KMS-11 (cell line): ENCODE results near the gene TAS2R1.

ENCODE experiments used
- H2AFZ ChIP-seq: fragments of 200-600 bp; sonication (generic); 2 replicates; pipeline ENCODE4 v1.6.1; 2016; ENCODE audit warnings: antibody characterized with exemption, mixed run types, low read depth
- H3K27ac ChIP-seq: fragments of 200-600 bp; sonication (generic); 2 replicates; pipeline ENCODE4 v1.6.1; 2016; ENCODE audit warnings: mild to moderate bottlenecking, mixed run types
- H3K27me3 ChIP-seq: fragments of 200-600 bp; sonication (generic); 2 replicates; pipeline ENCODE4 v1.6.1; 2017; ENCODE audit warnings: mild to moderate bottlenecking, low read depth, mixed run types, moderate library complexity; ENCODE audit not compliant: insufficient read depth
- H3K36me3 ChIP-seq: fragments of 200-600 bp; sonication (generic); 2 replicates; pipeline ENCODE4 v1.6.1; 2017; ENCODE audit warnings: mild to moderate bottlenecking, mixed run types; ENCODE audit not compliant: insufficient read depth
- H3K4me1 ChIP-seq: fragments of 200-600 bp; sonication (generic); 2 replicates; pipeline ENCODE4 v1.6.1; 2016; ENCODE audit warnings: mild to moderate bottlenecking, low read depth, mixed run types; ENCODE audit not compliant: poor library complexity, severe bottlenecking
- H3K4me2 ChIP-seq: fragments of 200-600 bp; sonication (generic); 2 replicates; pipeline ENCODE4 v1.7.0; 2016; ENCODE audit warnings: mild to moderate bottlenecking, mixed run types
- H3K4me3 ChIP-seq: fragments of 200-600 bp; sonication (generic); IDR thresholded peaks from 2 replicates; pipeline ENCODE4 v1.6.1; 2017; ENCODE audit warnings: low read depth, low read length, mixed read lengths; ENCODE audit not compliant: insufficient read depth
- H3K79me2 ChIP-seq: fragments of 200-600 bp; sonication (generic); 2 replicates; pipeline ENCODE4 v1.6.1; 2016; ENCODE audit warnings: low read depth, mixed run types; ENCODE audit not compliant: insufficient read depth
- H3K9ac ChIP-seq: fragments of 200-600 bp; sonication (generic); 2 replicates; pipeline ENCODE4 v1.6.1; 2016; ENCODE audit warnings: mild to moderate bottlenecking, mixed run types
- H4K20me1 ChIP-seq: fragments of 200-600 bp; sonication (generic); 2 replicates; pipeline ENCODE4 v1.6.1; 2016; ENCODE audit warnings: mild to moderate bottlenecking, mixed run types; ENCODE audit not compliant: insufficient read depth
- TF ChIP-seq, protein P1 (sequence below): fragments of 200-600 bp; sonication (generic); conservative IDR thresholded peaks from 2 replicates; pipeline ENCODE4 v1.6.1; 2017; ENCODE audit warnings: low read depth, mild to moderate bottlenecking, antibody characterized with exemption, low read length, moderate library complexity, mixed read lengths

Gene TAS2R1

GRCh38 chr5:9654886-9655285 lies 24.7 kb upstream of the TAS2R1 start:
- Histone ChIP-seq H3K27ac (no peak overlapping the region), H3K79me2 (no peaks in the 10 kb centered on the region), H4K20me1 (no peaks in the 10 kb centered on the region), H3K36me3 (no peaks in the 10 kb centered on the region), H3K4me3 (no peak overlapping the region), H3K27me3 (no peaks in the 10 kb centered on the region), H2AFZ (no peak overlapping the region), H3K9ac (no peak overlapping the region), H3K4me1 (no peaks in the 10 kb centered on the region), H3K4me2 (no peak overlapping the region)
- TF ChIP-seq, protein P1, sequence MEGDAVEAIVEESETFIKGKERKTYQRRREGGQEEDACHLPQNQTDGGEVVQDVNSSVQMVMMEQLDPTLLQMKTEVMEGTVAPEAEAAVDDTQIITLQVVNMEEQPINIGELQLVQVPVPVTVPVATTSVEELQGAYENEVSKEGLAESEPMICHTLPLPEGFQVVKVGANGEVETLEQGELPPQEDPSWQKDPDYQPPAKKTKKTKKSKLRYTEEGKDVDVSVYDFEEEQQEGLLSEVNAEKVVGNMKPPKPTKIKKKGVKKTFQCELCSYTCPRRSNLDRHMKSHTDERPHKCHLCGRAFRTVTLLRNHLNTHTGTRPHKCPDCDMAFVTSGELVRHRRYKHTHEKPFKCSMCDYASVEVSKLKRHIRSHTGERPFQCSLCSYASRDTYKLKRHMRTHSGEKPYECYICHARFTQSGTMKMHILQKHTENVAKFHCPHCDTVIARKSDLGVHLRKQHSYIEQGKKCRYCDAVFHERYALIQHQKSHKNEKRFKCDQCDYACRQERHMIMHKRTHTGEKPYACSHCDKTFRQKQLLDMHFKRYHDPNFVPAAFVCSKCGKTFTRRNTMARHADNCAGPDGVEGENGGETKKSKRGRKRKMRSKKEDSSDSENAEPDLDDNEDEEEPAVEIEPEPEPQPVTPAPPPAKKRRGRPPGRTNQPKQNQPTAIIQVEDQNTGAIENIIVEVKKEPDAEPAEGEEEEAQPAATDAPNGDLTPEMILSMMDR: no peak

DNA sequence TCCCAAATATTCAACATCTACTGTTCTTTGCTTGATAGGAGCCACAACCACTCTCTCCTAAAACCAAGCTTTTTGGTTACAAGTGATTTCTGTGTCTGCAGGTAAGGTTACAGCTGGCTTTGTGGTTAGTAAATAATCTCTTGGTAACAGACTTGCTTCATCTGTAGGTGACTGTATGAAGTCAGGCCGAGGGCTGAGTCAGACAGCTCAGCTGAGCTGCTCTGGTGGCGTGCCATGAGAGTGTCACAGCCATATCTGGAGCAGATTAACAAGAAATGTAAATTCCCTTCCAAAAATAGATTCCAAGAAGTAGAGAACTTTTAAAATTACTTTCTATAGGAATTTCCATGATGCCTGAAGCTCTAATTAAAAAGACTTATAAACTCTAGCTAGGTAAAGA lies 23.7 kb upstream of the TAS2R1 start:
- H2AFZ ChIP-seq: no peak overlapping the region
- H3K4me1 ChIP-seq: no peaks in the 10 kb centered on the region
- no peak overlapping the region for H3K4me2 ChIP-seq
- no peaks in the 10 kb centered on the region for H3K36me3 ChIP-seq
- H4K20me1 ChIP-seq: no peaks in the 10 kb centered on the region
- H3K27me3 ChIP-seq: no peaks in the 10 kb centered on the region
- no peak overlapping the region for H3K9ac ChIP-seq
- H3K27ac ChIP-seq: no peak overlapping the region
- TF ChIP-seq, protein P1: no peak
- no peaks in the 10 kb centered on the region for H3K79me2 ChIP-seq
- H3K4me3 ChIP-seq: no peak overlapping the region

- Histone ChIP-seq H2AFZ (no peak overlapping the region), H3K4me2 (no peak overlapping the region), H3K27me3 (no peaks in the 10 kb centered on the region), H3K4me1 (no peaks in the 10 kb centered on the region), H3K79me2 (no peaks in the 10 kb centered on the region), H3K9ac (no peak overlapping the region), H3K4me3 (no peak overlapping the region), H4K20me1 (no peaks in the 10 kb centered on the region), H3K27ac (no peak overlapping the region), H3K36me3 (no peaks in the 10 kb centered on the region)
- TF ChIP-seq, protein P1: no peak
Observed at GRCh38 chr5:9653061-9653460, 22.9 kb upstream of the TAS2R1 start.

DNA sequence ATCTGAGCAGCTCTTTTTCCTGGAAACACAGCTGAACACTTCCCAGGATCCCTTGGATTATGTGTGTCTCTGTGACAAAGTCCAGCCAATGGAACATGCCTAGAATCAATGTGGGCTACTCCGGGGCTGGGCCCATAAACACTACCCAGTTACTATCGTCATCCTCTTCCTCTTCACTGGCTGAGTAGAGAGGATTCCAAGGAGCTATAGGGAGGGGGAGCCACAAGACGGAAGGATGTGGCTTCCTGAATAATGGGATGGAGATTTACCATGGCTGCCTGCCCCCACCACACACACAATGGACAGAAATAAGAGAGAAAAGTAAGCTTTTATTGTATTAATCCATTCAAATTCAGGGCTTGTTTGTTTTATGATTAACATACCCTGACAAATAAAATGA lies 22.1 kb upstream of the TAS2R1 start:
- H3K9ac ChIP-seq: no peak overlapping the region
- no peaks in the 10 kb centered on the region for H3K36me3 ChIP-seq
- no peak overlapping the region for H3K27ac ChIP-seq
- no peaks in the 10 kb centered on the region for H3K4me1 ChIP-seq
- no peaks in the 10 kb centered on the region for H4K20me1 ChIP-seq
- no peak overlapping the region for H3K4me3 ChIP-seq
- H3K79me2 ChIP-seq: no peaks in the 10 kb centered on the region
- H3K4me2 ChIP-seq: no peak overlapping the region
- H3K27me3 ChIP-seq: no peaks in the 10 kb centered on the region
- TF ChIP-seq, protein P1: no peak
- no peak overlapping the region for H2AFZ ChIP-seq
